HepG2 (cell line): ENCODE measurements around the gene SLC16A13. TPM values are rescaled to one million over a fixed set of nuclear protein-coding genes. Genes with fewer than 3 reads are reported as not detected.

Source experiments
- ADNP ChIP-seq: sonication (generic); formaldehyde crosslinking; IDR thresholded peaks from 2 replicates; pipeline ENCODE4 v1.4.0; 2020; ENCODE audit warnings: missing genetic modification reagents
- CEBPG ChIP-seq: IDR thresholded peaks from 2 replicates; pipeline ENCODE4 v1.6.1; 2016
- DR1 ChIP-seq: sonication (generic); formaldehyde crosslinking; IDR thresholded peaks from 2 replicates; pipeline ENCODE4 v1.8.0; 2021; ENCODE audit warnings: mild to moderate bottlenecking, missing genetic modification reagents, inconsistent platforms
- GPN1 ChIP-seq: sonication (generic); formaldehyde crosslinking; IDR thresholded peaks from 2 replicates; pipeline ENCODE4 v1.5.1; 2020; ENCODE audit warnings: missing genetic modification reagents, borderline replicate concordance
- HHEX ChIP-seq: IDR thresholded peaks from 2 replicates; pipeline ENCODE4 v1.6.1; 2016; ENCODE audit warnings: control low read depth
- NFYB ChIP-seq: sonication (generic); formaldehyde crosslinking; IDR thresholded peaks from 2 replicates; pipeline ENCODE4 v1.4.0; 2020; ENCODE audit warnings: missing genetic modification reagents
- PPARG ChIP-seq: conservative IDR thresholded peaks from 2 replicates; pipeline ENCODE4 v1.6.1; 2016; ENCODE audit warnings: missing biosample characterization, missing genetic modification reagents
- SMARCE1 ChIP-seq: fragments of 450-650 bp; IDR thresholded peaks from 2 replicates; pipeline ENCODE4 v1.6.1; 2017; ENCODE audit warnings: borderline replicate concordance
- SOX5 ChIP-seq: IDR thresholded peaks from 2 replicates; pipeline ENCODE4 v1.6.1; 2016; ENCODE audit warnings: borderline replicate concordance
- ZNF577 ChIP-seq: sonication (generic); formaldehyde crosslinking; IDR thresholded peaks from 2 replicates; pipeline ENCODE4 v1.4.0; 2020; ENCODE audit warnings: mild to moderate bottlenecking, low read depth, missing genetic modification reagents, borderline replicate concordance
- ZNF672 ChIP-seq: sonication (generic); formaldehyde crosslinking; IDR thresholded peaks from 2 replicates; pipeline ENCODE4 v1.8.1; 2022; ENCODE audit warnings: missing genetic modification reagents
- ZNF816 ChIP-seq: sonication (generic); formaldehyde crosslinking; IDR thresholded peaks from 2 replicates; pipeline ENCODE4 v1.8.0; 2022; ENCODE audit warnings: missing genetic modification reagents, mild to moderate bottlenecking, borderline replicate concordance
- polyA plus RNA-seq, 8 experiments: library from polyadenylated mRNA; depleted of rRNA in 3 of 8; stranded (reverse) in 7 of 8; unstranded in 1 of 8; fragments of >200 nt; fragmentation: Illumina TruSeq in 4 of 8; extraction: Trizol in 4 of 8; gene quantifications; 2 replicates each; pipeline versions ENCODE4 v1.2.1 to v1.2.3, GENCODE V29; 2011 to 2016; ENCODE audit warnings: low read depth in 4 of 8, missing spikeins in 1 of 8, mixed read lengths in 1 of 8; ENCODE audit not compliant: insufficient read depth in 1 of 8
- total RNA-seq, 5 experiments: library from RNA; depleted of rRNA; stranded (reverse); fragments of >200 nt; fragmentation: Illumina TruSeq; extraction: Trizol; gene quantifications; 2 replicates each; pipeline ENCODE4 v1.2.3, GENCODE V29; 2016; ENCODE audit warnings: low read depth in 1 of 5
- TF ChIP-seq, protein P1 (sequence below): sonication (generic); formaldehyde crosslinking; IDR thresholded peaks from 2 replicates; pipeline ENCODE4 v1.4.0; 2020; ENCODE audit warnings: missing genetic modification reagents
- TF ChIP-seq, protein P2 (sequence below): sonication (generic); formaldehyde crosslinking; IDR thresholded peaks from 2 replicates; pipeline ENCODE4 v1.5.1; 2020; ENCODE audit warnings: missing genetic modification reagents, mild to moderate bottlenecking, borderline replicate concordance
- TF ChIP-seq, protein P3 (sequence below): sonication (generic); formaldehyde crosslinking; conservative IDR thresholded peaks from 2 replicates; pipeline ENCODE4 v1.8.0; 2022; ENCODE audit warnings: missing genetic modification reagents
- TF ChIP-seq, protein P4 (sequence below): sonication (generic); formaldehyde crosslinking; IDR thresholded peaks from 2 replicates; pipeline ENCODE4 v1.5.0; 2020; ENCODE audit warnings: mild to moderate bottlenecking, missing genetic modification reagents
- TF ChIP-seq, protein P5 (sequence below): sonication (generic); formaldehyde crosslinking; IDR thresholded peaks from 2 replicates; pipeline ENCODE4 v1.4.0; 2020; ENCODE audit warnings: missing genetic modification reagents
- TF ChIP-seq, protein P6 (sequence below): IDR thresholded peaks from 2 replicates; pipeline ENCODE4 v1.6.1; 2016; ENCODE audit warnings: low read depth, borderline replicate concordance

SLC16A13 gene
- total and polyA plus RNA-seq, 2 of the 13 experiments (the other 11 are each of a cell fraction or from before 2014, with no cell fraction given), result 2.2 to 3.0 TPM

DNA sequence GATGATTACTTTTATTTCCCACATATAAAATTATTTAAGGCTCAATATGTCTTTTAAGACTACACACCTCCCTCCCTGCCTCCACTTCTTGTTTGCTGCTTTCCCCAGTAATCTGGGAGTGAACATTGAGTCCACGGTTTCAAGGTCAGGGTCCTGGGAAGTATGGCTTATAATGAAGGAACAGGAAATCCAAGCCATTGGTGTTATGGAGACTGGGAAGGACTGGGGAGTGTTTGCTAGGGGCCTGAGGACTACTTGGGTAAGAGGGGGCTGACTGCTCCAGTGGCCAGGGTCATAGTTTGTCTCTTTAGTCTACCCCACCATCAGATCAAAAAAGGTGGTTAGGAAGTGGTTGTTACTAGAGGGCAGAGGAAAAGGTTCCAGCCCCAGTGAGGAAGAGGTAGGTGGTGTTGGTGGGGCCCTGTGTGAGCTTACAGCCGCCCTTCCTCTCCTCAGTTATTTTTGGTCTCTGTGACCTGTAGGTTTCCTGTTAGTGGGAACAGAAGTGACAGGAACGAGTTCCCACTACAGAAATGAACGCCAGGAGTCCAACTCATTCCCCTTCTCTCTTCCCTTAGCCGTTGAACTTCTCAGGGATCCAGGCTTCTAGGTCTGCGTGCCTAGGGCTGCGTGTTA, 742 bp upstream of the SLC16A13 start (continued):
- TF ChIP-seq, protein P1, sequence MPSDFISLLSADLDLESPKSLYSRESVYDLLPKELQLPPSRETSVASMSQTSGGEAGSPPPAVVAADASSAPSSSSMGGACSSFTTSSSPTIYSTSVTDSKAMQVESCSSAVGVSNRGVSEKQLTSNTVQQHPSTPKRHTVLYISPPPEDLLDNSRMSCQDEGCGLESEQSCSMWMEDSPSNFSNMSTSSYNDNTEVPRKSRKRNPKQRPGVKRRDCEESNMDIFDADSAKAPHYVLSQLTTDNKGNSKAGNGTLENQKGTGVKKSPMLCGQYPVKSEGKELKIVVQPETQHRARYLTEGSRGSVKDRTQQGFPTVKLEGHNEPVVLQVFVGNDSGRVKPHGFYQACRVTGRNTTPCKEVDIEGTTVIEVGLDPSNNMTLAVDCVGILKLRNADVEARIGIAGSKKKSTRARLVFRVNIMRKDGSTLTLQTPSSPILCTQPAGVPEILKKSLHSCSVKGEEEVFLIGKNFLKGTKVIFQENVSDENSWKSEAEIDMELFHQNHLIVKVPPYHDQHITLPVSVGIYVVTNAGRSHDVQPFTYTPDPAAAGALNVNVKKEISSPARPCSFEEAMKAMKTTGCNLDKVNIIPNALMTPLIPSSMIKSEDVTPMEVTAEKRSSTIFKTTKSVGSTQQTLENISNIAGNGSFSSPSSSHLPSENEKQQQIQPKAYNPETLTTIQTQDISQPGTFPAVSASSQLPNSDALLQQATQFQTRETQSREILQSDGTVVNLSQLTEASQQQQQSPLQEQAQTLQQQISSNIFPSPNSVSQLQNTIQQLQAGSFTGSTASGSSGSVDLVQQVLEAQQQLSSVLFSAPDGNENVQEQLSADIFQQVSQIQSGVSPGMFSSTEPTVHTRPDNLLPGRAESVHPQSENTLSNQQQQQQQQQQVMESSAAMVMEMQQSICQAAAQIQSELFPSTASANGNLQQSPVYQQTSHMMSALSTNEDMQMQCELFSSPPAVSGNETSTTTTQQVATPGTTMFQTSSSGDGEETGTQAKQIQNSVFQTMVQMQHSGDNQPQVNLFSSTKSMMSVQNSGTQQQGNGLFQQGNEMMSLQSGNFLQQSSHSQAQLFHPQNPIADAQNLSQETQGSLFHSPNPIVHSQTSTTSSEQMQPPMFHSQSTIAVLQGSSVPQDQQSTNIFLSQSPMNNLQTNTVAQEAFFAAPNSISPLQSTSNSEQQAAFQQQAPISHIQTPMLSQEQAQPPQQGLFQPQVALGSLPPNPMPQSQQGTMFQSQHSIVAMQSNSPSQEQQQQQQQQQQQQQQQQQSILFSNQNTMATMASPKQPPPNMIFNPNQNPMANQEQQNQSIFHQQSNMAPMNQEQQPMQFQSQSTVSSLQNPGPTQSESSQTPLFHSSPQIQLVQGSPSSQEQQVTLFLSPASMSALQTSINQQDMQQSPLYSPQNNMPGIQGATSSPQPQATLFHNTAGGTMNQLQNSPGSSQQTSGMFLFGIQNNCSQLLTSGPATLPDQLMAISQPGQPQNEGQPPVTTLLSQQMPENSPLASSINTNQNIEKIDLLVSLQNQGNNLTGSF (CRISPR knock-in tag), result no peak
- TF ChIP-seq, protein P2, sequence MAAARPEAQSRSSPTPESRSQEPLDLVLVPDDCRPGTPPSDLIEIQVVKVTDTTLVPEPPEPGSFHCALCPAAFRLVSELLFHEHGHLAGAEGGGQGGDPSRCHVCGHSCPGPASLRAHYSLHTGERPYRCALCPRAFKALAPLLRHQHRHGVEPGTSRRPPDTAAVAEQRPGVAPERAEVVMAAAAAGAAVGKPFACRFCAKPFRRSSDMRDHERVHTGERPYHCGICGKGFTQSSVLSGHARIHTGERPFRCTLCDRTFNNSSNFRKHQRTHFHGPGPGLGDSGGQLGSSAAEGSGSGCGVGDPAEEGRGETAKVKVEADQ (CRISPR knock-in tag), result no peak
- TF ChIP-seq ZNF672 (CRISPR knock-in tag), result no peak
- TF ChIP-seq PPARG (CRISPR knock-in tag), result no peak
- TF ChIP-seq NFYB, result no peak
- TF ChIP-seq GPN1 (CRISPR knock-in tag), result no peak
- TF ChIP-seq, protein P3, sequence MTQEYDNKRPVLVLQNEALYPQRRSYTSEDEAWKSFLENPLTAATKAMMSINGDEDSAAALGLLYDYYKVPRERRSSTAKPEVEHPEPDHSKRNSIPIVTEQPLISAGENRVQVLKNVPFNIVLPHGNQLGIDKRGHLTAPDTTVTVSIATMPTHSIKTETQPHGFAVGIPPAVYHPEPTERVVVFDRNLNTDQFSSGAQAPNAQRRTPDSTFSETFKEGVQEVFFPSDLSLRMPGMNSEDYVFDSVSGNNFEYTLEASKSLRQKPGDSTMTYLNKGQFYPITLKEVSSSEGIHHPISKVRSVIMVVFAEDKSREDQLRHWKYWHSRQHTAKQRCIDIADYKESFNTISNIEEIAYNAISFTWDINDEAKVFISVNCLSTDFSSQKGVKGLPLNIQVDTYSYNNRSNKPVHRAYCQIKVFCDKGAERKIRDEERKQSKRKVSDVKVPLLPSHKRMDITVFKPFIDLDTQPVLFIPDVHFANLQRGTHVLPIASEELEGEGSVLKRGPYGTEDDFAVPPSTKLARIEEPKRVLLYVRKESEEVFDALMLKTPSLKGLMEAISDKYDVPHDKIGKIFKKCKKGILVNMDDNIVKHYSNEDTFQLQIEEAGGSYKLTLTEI, result no peak
- TF ChIP-seq SOX5 (CRISPR knock-in tag), result no peak
- no peak for TF ChIP-seq ZNF816 (CRISPR knock-in tag)
- TF ChIP-seq ADNP, result no peak
- TF ChIP-seq, protein P4, sequence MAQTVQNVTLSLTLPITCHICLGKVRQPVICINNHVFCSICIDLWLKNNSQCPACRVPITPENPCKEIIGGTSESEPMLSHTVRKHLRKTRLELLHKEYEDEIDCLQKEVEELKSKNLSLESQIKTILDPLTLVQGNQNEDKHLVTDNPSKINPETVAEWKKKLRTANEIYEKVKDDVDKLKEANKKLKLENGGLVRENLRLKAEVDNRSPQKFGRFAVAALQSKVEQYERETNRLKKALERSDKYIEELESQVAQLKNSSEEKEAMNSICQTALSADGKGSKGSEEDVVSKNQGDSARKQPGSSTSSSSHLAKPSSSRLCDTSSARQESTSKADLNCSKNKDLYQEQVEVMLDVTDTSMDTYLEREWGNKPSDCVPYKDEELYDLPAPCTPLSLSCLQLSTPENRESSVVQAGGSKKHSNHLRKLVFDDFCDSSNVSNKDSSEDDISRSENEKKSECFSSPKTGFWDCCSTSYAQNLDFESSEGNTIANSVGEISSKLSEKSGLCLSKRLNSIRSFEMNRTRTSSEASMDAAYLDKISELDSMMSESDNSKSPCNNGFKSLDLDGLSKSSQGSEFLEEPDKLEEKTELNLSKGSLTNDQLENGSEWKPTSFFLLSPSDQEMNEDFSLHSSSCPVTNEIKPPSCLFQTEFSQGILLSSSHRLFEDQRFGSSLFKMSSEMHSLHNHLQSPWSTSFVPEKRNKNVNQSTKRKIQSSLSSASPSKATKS (CRISPR knock-in tag), result no peak
- TF ChIP-seq DR1 (CRISPR knock-in tag), result no peak
- no peak for TF ChIP-seq HHEX
- TF ChIP-seq, protein P5, sequence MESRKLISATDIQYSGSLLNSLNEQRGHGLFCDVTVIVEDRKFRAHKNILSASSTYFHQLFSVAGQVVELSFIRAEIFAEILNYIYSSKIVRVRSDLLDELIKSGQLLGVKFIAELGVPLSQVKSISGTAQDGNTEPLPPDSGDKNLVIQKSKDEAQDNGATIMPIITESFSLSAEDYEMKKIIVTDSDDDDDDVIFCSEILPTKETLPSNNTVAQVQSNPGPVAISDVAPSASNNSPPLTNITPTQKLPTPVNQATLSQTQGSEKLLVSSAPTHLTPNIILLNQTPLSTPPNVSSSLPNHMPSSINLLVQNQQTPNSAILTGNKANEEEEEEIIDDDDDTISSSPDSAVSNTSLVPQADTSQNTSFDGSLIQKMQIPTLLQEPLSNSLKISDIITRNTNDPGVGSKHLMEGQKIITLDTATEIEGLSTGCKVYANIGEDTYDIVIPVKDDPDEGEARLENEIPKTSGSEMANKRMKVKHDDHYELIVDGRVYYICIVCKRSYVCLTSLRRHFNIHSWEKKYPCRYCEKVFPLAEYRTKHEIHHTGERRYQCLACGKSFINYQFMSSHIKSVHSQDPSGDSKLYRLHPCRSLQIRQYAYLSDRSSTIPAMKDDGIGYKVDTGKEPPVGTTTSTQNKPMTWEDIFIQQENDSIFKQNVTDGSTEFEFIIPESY (CRISPR knock-in tag), result no peak
- TF ChIP-seq CEBPG (CRISPR knock-in tag), result no peak
- TF ChIP-seq SMARCE1, result no peak
- TF ChIP-seq, protein P6, sequence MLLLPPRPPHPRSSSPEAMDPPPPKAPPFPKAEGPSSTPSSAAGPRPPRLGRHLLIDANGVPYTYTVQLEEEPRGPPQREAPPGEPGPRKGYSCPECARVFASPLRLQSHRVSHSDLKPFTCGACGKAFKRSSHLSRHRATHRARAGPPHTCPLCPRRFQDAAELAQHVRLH (CRISPR knock-in tag), result no peak
- no peak for TF ChIP-seq ZNF577 (CRISPR knock-in tag)
